ENCODE measurements around the gene RYR3. TPM values are rescaled to one million over a fixed set of nuclear protein-coding genes. Genes with fewer than 3 reads are reported as not detected.

RYR3 gene
- total and polyA plus RNA-seq, 10 of the 15 experiments (the other 5 are each of a cell fraction or from before 2014, with no cell fraction given): under 0.01 to 0.44 (median 0.16) TPM; not detected in 5

DNA sequence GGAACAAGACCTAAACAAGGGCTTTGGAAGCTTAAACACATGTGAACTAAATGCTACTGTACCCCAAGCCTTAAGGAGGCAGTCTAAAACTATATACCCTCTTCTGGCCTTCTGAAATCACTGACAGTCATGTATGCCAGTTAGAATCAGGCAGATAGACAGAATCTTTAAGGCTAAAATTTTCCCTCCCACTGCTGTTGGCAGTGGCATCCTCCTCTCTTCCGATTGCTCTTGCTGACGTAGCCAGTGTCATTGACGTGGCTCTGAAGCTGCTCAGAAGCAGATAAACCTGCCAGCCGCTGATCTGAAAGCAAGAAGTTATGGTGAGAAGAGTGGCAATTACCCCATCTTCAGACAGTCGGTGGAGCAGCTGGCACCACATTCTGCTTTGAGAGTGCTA lies 3.3 kb downstream of the RYR3 start:
- peaks cover 9 to 10% of the 10 kb centered on the region in 2 experiments for H3K27me3 ChIP-seq (replicated peaks in 1 of 2; ENCODE audit: control insufficient read depth in 2 of 2, insufficient read depth in 2 of 2, low read length in 1 of 2)
- no peaks in the 10 kb centered on the region for H3K36me3 ChIP-seq (ENCODE audit: control insufficient read depth in 2 of 2, insufficient read depth in 2 of 2, low read length in 1 of 2)
- DNase-seq (ENCODE audit: low read depth, low spot score) (no peak), ATAC-seq (peak; percentile 41), FAIRE-seq (no peak)
- SMC1A ChIA-PET (ENCODE audit: uncharacterized antibody, unreplicated experiment): interaction anchor here (0.8 to 2.1 kb wide), 16 partner anchors 8 to 387 kb away, joined by 3 to 15 read pairs (median 4); no protein-coding TSS in a partner anchor
- no peak overlapping the region for H3K4me3 ChIP-seq
- no TSS peak for BruUV-seq (replicated peaks)
- no peaks in the 10 kb centered on the region for H4K20me1 ChIP-seq (ENCODE audit: control insufficient read depth, insufficient read depth)
- no peak overlapping the region for H3K27ac ChIP-seq (ENCODE audit: control insufficient read depth, insufficient read depth)
- no peaks in the 10 kb centered on the region for H3K79me2 ChIP-seq (ENCODE audit: control insufficient read depth, insufficient read depth, low read length)
- RAD21 ChIA-PET (ENCODE audit: unreplicated experiment): interaction anchor here (0.8 to 2.5 kb wide), 11 partner anchors 8 to 415 kb away, joined by 3 to 8 read pairs (median 3); no protein-coding TSS in a partner anchor
- POLR2A ChIA-PET: no interaction called here
- no peaks in the 10 kb centered on the region for H3K4me1 ChIP-seq (ENCODE audit: control insufficient read depth, insufficient read depth, low read length)
- no peak overlapping the region for H3K9ac ChIP-seq (ENCODE audit: control insufficient read depth, insufficient read depth, low read length)
- intact Hi-C loops (cut with micrococcal nuclease; ENCODE audit: unreplicated experiment): no loop called here
- 24% methylated on average over 5 of the region's 5 CpGs for WGBS (ENCODE audit: insufficient coverage, insufficient replicate concordance, low lambda C conversion rate, missing lambda C conversion rate)
- CTCF ChIA-PET: interaction anchor here (0.7 to 4.6 kb wide), 17 partner anchors 9 to 389 kb away, joined by 3 to 27 read pairs (median 4); no protein-coding TSS in a partner anchor
- H2AFZ ChIP-seq (ENCODE audit: control insufficient read depth, low read depth, low read length): no peak overlapping the region
- H3K4me2 ChIP-seq (ENCODE audit: control insufficient read depth, insufficient read depth): no peak overlapping the region
- in situ Hi-C loops (cut with MboI): no loop called here
- TF ChIP-seq ZBED1 (IDR thresholded peaks at IDR 0.05; ENCODE audit: borderline replicate concordance) (no peak), GABPA (IDR thresholded peaks at IDR 0.05; ENCODE audit: low read depth) (no peak)
- TF ChIP-seq, protein P1, sequence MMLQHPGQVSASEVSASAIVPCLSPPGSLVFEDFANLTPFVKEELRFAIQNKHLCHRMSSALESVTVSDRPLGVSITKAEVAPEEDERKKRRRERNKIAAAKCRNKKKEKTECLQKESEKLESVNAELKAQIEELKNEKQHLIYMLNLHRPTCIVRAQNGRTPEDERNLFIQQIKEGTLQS (IDR thresholded peaks at IDR 0.05; ENCODE audit: borderline replicate concordance, extremely low read depth, low read depth, low read length): no peak
- TF ChIP-seq, protein P2, sequence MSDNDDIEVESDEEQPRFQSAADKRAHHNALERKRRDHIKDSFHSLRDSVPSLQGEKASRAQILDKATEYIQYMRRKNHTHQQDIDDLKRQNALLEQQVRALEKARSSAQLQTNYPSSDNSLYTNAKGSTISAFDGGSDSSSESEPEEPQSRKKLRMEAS (IDR thresholded peaks at IDR 0.05; ENCODE audit: low read depth, low read length): no peak
- TF ChIP-seq, protein P3, sequence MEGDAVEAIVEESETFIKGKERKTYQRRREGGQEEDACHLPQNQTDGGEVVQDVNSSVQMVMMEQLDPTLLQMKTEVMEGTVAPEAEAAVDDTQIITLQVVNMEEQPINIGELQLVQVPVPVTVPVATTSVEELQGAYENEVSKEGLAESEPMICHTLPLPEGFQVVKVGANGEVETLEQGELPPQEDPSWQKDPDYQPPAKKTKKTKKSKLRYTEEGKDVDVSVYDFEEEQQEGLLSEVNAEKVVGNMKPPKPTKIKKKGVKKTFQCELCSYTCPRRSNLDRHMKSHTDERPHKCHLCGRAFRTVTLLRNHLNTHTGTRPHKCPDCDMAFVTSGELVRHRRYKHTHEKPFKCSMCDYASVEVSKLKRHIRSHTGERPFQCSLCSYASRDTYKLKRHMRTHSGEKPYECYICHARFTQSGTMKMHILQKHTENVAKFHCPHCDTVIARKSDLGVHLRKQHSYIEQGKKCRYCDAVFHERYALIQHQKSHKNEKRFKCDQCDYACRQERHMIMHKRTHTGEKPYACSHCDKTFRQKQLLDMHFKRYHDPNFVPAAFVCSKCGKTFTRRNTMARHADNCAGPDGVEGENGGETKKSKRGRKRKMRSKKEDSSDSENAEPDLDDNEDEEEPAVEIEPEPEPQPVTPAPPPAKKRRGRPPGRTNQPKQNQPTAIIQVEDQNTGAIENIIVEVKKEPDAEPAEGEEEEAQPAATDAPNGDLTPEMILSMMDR (IDR thresholded peaks at IDR 0.05 in 2 of 3, conservative IDR thresholded peaks at IDR 0.05 in 1 of 3; ENCODE audit: control insufficient read depth in 2 of 3, extremely low read depth in 1 of 3, insufficient read depth in 1 of 3, low read depth in 3 of 3, low read length in 3 of 3): peak in 1 of 3 experiments; percentile 3; a peak in 1 of 6 replicates
- TF ChIP-seq, protein P4, sequence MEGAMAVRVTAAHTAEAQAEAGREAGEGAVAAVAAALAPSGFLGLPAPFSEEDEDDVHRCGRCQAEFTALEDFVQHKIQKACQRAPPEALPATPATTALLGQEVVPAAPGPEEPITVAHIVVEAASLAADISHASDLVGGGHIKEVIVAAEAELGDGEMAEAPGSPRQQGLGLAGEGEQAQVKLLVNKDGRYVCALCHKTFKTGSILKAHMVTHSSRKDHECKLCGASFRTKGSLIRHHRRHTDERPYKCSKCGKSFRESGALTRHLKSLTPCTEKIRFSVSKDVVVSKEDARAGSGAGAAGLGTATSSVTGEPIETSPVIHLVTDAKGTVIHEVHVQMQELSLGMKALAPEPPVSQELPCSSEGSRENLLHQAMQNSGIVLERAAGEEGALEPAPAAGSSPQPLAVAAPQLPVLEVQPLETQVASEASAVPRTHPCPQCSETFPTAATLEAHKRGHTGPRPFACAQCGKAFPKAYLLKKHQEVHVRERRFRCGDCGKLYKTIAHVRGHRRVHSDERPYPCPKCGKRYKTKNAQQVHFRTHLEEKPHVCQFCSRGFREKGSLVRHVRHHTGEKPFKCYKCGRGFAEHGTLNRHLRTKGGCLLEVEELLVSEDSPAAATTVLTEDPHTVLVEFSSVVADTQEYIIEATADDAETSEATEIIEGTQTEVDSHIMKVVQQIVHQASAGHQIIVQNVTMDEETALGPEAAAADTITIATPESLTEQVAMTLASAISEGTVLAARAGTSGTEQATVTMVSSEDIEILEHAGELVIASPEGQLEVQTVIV (IDR thresholded peaks at IDR 0.05; ENCODE audit: borderline replicate concordance, partially characterized antibody): no peak
- no peaks in the 10 kb centered on the region; the same call in 2 of the 3 replicates for H3K9me3 ChIP-seq (replicated peaks; ENCODE audit: control insufficient read depth, insufficient read depth, low read length)
